Measurements from ENCODE around the gene ZNF273.

ZNF273 gene

GRCh38 chr7:64886956-64887545 lies 16.0 kb upstream of the ZNF273 start:
- Histone ChIP-seq H3K4me1 (ENCODE audit: insufficient read depth, low read length, severe bottlenecking) (peaks cover 8% of the 10 kb centered on the region), H3K27ac (ENCODE audit: low read depth, low read length, poor library complexity, severe bottlenecking) (no peak overlapping the region), H4K20me1 (ENCODE audit: insufficient read depth, low read length) (no peaks in the 10 kb centered on the region), H3K27me3 (ENCODE audit: insufficient read depth, low read length) (0 out of 2 replicates have a peak, but pooled peaks cover 3% of the 10 kb centered on the region), H3K36me3 (ENCODE audit: insufficient read depth, low read length) (no peaks in the 10 kb centered on the region), H3K9me3 (ENCODE audit: low read length) (no peaks in the 10 kb centered on the region), H3F3A (ENCODE audit: insufficient read depth, low read length) (no peaks in the 10 kb centered on the region), H3K4me2 (ENCODE audit: low read length) (no peak overlapping the region), H3K4me3 (ENCODE audit: low read depth, low read length, poor library complexity, severe bottlenecking) (no peak overlapping the region), H3K9ac (ENCODE audit: low read length) (no peak overlapping the region), H3K9me2 (ENCODE audit: low read depth, low read length) (no peaks in the 10 kb centered on the region), H3K79me2 (ENCODE audit: insufficient read depth, low read length) (no peaks in the 10 kb centered on the region), H2AFZ (ENCODE audit: low read length) (no peak overlapping the region)
- TF ChIP-seq EZH2 (IDR thresholded peaks at IDR 0.05; ENCODE audit: borderline replicate concordance, low read length) (no peak), CTCF (IDR thresholded peaks at IDR 0.05; ENCODE audit: low read length) (no peak)

- Histone ChIP-seq H3K4me3 (ENCODE audit: low read depth, low read length, poor library complexity, severe bottlenecking) (peak overlapping the region; percentile 44), H3F3A (ENCODE audit: insufficient read depth, low read length) (no peaks in the 10 kb centered on the region), H3K4me2 (ENCODE audit: low read length) (peak overlapping the region; percentile 62)
Observed at GRCh38 chr7:64887756-64888508, 15.1 kb upstream of the ZNF273 start.

GRCh38 chr7:64888561-64888900 lies 14.5 kb upstream of the ZNF273 start:
- H3K27ac ChIP-seq (ENCODE audit: low read depth, low read length, poor library complexity, severe bottlenecking) = no peak overlapping the region
- H3K4me1 ChIP-seq (ENCODE audit: insufficient read depth, low read length, severe bottlenecking) = peaks cover 8% of the 10 kb centered on the region
- no peaks in the 10 kb centered on the region for H4K20me1 ChIP-seq (ENCODE audit: insufficient read depth, low read length)
- H3K36me3 ChIP-seq (ENCODE audit: insufficient read depth, low read length) = no peaks in the 10 kb centered on the region
- H3K79me2 ChIP-seq (ENCODE audit: insufficient read depth, low read length) = no peaks in the 10 kb centered on the region
- no peaks in the 10 kb centered on the region for H3K9me2 ChIP-seq (ENCODE audit: low read depth, low read length)
- TF ChIP-seq CTCF (IDR thresholded peaks at IDR 0.05; ENCODE audit: low read length) (no peak), EZH2 (IDR thresholded peaks at IDR 0.05; ENCODE audit: borderline replicate concordance, low read length) (no peak)
- no peak overlapping the region for H2AFZ ChIP-seq (ENCODE audit: low read length)
- 0 out of 2 replicates have a peak, but pooled peaks cover 3% of the 10 kb centered on the region for H3K27me3 ChIP-seq (ENCODE audit: insufficient read depth, low read length)
- no peaks in the 10 kb centered on the region for H3F3A ChIP-seq (ENCODE audit: insufficient read depth, low read length)
- peak overlapping the region; percentile 12; the same call in 1 of the 2 replicates for H3K9ac ChIP-seq (ENCODE audit: low read length)
- H3K4me3 ChIP-seq (ENCODE audit: low read depth, low read length, poor library complexity, severe bottlenecking) = peak overlapping the region; percentile 44
- peak overlapping the region; percentile 62 for H3K4me2 ChIP-seq (ENCODE audit: low read length)
- H3K9me3 ChIP-seq (ENCODE audit: low read length) = no peaks in the 10 kb centered on the region

More at GRCh38 chr7:64887756-64888508, 15.1 kb upstream of the ZNF273 start:
- H3K9ac ChIP-seq (ENCODE audit: low read length) = peak overlapping the region; percentile 12; the same call in 1 of the 2 replicates
- H3K9me2 ChIP-seq (ENCODE audit: low read depth, low read length) = no peaks in the 10 kb centered on the region
- H3K27me3 ChIP-seq (ENCODE audit: insufficient read depth, low read length) = 0 out of 2 replicates have a peak, but pooled peaks cover 3% of the 10 kb centered on the region
- no peaks in the 10 kb centered on the region for H3K36me3 ChIP-seq (ENCODE audit: insufficient read depth, low read length)
- H3K27ac ChIP-seq (ENCODE audit: low read depth, low read length, poor library complexity, severe bottlenecking) = no peak overlapping the region
- no peaks in the 10 kb centered on the region for H3K79me2 ChIP-seq (ENCODE audit: insufficient read depth, low read length)
- H2AFZ ChIP-seq (ENCODE audit: low read length) = no peak overlapping the region
- no peaks in the 10 kb centered on the region for H3K9me3 ChIP-seq (ENCODE audit: low read length)
- TF ChIP-seq EZH2 (IDR thresholded peaks at IDR 0.05; ENCODE audit: borderline replicate concordance, low read length) (no peak), CTCF (IDR thresholded peaks at IDR 0.05; ENCODE audit: low read length) (peak; percentile 94)
- H4K20me1 ChIP-seq (ENCODE audit: insufficient read depth, low read length) = no peaks in the 10 kb centered on the region
- H3K4me1 ChIP-seq (ENCODE audit: insufficient read depth, low read length, severe bottlenecking) = peaks cover 8% of the 10 kb centered on the region
